ENCODE results near the gene RBM28. TPM values are rescaled to one million over a fixed set of nuclear protein-coding genes. Genes with fewer than 3 reads are reported as not detected.

The RBM28 gene
- total RNA-seq (35.2 TPM), polyA plus RNA-seq (ENCODE audit: insufficient read depth, low read depth, low replicate concordance) (11.5 TPM)
- long read RNA-seq, donor 1, full-length matches to known transcripts = 2 of 2 reads
- long read RNA-seq, donor 1, partial matches to known transcripts = 0 of 2 reads
- long read RNA-seq, donor 1, other reads (novel, unspliced or antisense) = 0 of 2 reads
- long read RNA-seq, donor 2 = 0 reads
- long read RNA-seq, donor 3, full-length matches to known transcripts = 2 of 10 reads
- long read RNA-seq, donor 3, partial matches to known transcripts = 8 of 10 reads
- long read RNA-seq, donor 3, other reads (novel, unspliced or antisense) = 0 of 10 reads
- long read RNA-seq, donor 4 = 0 reads
- long read RNA-seq, donor 5 = 0 reads
- long read RNA-seq, donor 6, full-length matches to known transcripts = 2 of 2 reads
- long read RNA-seq, donor 6, partial matches to known transcripts = 0 of 2 reads
- long read RNA-seq, donor 6, other reads (novel, unspliced or antisense) = 0 of 2 reads
- long read RNA-seq, donor 7, full-length matches to known transcripts = 5 of 12 reads
- long read RNA-seq, donor 7, partial matches to known transcripts = 2 of 12 reads
- long read RNA-seq, donor 7, other reads (novel, unspliced or antisense) = 5 of 12 reads
- long read RNA-seq, donor 8 = 0 reads
- long read RNA-seq, donor 9, full-length matches to known transcripts = 1 of 1 reads
- long read RNA-seq, donor 9, partial matches to known transcripts = 0 of 1 reads
- long read RNA-seq, donor 9, other reads (novel, unspliced or antisense) = 0 of 1 reads
- long read RNA-seq, donor 10, full-length matches to known transcripts = 1 of 1 reads
- long read RNA-seq, donor 10, partial matches to known transcripts = 0 of 1 reads
- long read RNA-seq, donor 10, other reads (novel, unspliced or antisense) = 0 of 1 reads

- H3K4me1 ChIP-seq (ENCODE audit: control insufficient read depth in 2 of 3, insufficient read depth in 2 of 3, low read depth in 1 of 3, low read length in 3 of 3) = peaks cover 0 to 13% (median 0%) of the 10 kb centered on the region in 3 donors
- FAIRE-seq (no peak), DNase-seq (peak; percentile 93 to 97 (median 94))
- no peak for TF ChIP-seq CTCF (IDR thresholded peaks at IDR 0.05; ENCODE audit: borderline replicate concordance, extremely low read depth, insufficient read depth)
- no peaks in the 10 kb centered on the region for H3K27me3 ChIP-seq (ENCODE audit: control insufficient read depth, insufficient read depth, low read length)
- peaks cover 0 to 6% (median 6%) of the 10 kb centered on the region in 3 donors for H3K36me3 ChIP-seq (ENCODE audit: control insufficient read depth in 2 of 3, insufficient read depth in 3 of 3, low read length in 3 of 3)
- H3K27ac ChIP-seq (ENCODE audit: low read depth in 2 of 2, low read length in 2 of 2) = peak within 1 kb of the TSS; percentile 56 to 83
- no peaks in the 10 kb centered on the region for H3K9me3 ChIP-seq (ENCODE audit: control insufficient read depth in 2 of 3, insufficient read depth in 1 of 3, low read length in 3 of 3)
- H3K4me3 ChIP-seq (ENCODE audit: low read length in 3 of 3) = peak within 1 kb of the TSS; percentile 95 to 97 (median 96)
- intact Hi-C loops (cut with DNase I) = no loop called here
- peak within 1 kb of the TSS; percentile 90 to 92 (median 91) for H3K9ac ChIP-seq (ENCODE audit: low read length in 3 of 3)
Measured at GRCh38 chr7:128343554-128344430, at the start of gene RBM28. TSS of gene RBM28 (minus strand) at chr7:128343908. CDS start at chr7:128343793, 115 bp downstream.

DNA sequence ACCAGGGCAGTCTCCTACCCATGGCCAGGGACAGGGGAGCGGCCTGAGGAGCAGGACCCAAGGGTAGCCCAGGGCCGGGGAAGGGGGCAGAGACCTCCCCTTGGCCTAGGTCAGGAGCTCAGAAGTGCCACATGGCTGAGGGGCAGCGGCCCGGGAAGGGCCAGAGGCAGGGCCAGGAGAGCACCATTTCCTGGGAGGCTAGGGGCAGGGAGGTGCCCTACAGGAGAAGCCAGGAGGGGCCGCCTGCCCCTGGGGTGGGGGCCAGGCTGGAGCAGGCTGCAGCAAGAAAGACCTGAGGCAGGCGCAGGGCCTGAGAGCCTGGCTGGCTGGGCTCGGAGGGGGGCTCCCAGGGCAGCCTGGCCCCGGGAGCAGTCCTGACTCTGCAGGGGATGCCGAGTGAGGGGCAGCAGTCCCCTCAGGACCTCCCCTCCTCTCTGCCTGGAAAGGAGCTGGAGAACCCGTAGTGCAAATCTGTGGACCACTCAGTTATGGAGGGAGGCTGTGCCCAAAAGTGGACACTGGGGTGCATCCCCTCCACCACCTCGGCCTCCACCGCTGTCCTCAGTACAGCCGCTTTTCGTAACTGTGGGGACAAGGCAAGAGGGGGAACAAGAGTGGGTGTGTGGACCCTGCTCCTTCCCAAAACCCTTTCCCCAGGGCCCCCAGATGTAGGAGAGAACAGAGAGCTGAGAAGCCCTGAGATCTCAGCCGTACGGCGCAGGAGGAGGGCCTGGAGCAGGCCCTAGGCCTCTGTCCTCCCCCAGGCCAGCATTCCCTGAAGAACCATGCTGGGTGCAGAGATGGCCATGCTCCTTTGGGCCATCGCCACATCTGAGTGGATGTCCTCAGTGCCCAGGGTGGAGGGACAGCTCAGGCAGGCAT lies 49.0 kb upstream of the RBM28 start:
- peaks cover 0 to 2% (median 2%) of the 10 kb centered on the region in 3 donors for H3K36me3 ChIP-seq (ENCODE audit: control insufficient read depth in 2 of 3, insufficient read depth in 3 of 3, low read length in 3 of 3)
- H3K9ac ChIP-seq (ENCODE audit: low read length in 3 of 3) = no peak overlapping the region
- intact Hi-C loops (cut with DNase I) = no loop called here
- FAIRE-seq (no peak), DNase-seq (peak in 1 of 5 donors; percentile 45)
- no peak overlapping the region for H3K4me3 ChIP-seq (ENCODE audit: low read length in 3 of 3)
- H3K4me1 ChIP-seq (ENCODE audit: control insufficient read depth in 2 of 3, insufficient read depth in 2 of 3, low read depth in 1 of 3, low read length in 3 of 3) = peaks cover 0 to 7% (median 0%) of the 10 kb centered on the region in 3 donors
- H3K27me3 ChIP-seq (ENCODE audit: control insufficient read depth, insufficient read depth, low read length) = no peaks in the 10 kb centered on the region
- H3K27ac ChIP-seq (ENCODE audit: low read depth in 2 of 2, low read length in 2 of 2) = no peak overlapping the region
- TF ChIP-seq CTCF (IDR thresholded peaks at IDR 0.05; ENCODE audit: borderline replicate concordance, extremely low read depth, insufficient read depth) = no peak
- no peaks in the 10 kb centered on the region for H3K9me3 ChIP-seq (ENCODE audit: control insufficient read depth in 2 of 3, insufficient read depth in 1 of 3, low read length in 3 of 3)

GRCh38 chr7:128391805-128392204 lies 48.1 kb upstream of the RBM28 start:
- H3K9ac ChIP-seq (ENCODE audit: low read length in 3 of 3) = no peak overlapping the region
- FAIRE-seq = no peak
- no peaks in the 10 kb centered on the region for H3K27me3 ChIP-seq (ENCODE audit: control insufficient read depth, insufficient read depth, low read length)
- H3K4me3 ChIP-seq (ENCODE audit: low read length in 3 of 3) = no peak overlapping the region
- intact Hi-C loops (cut with DNase I) = no loop called here
- H3K9me3 ChIP-seq (ENCODE audit: control insufficient read depth in 2 of 3, insufficient read depth in 1 of 3, low read length in 3 of 3) = no peaks in the 10 kb centered on the region
- peaks cover 0 to 7% (median 0%) of the 10 kb centered on the region in 3 donors for H3K4me1 ChIP-seq (ENCODE audit: control insufficient read depth in 2 of 3, insufficient read depth in 2 of 3, low read depth in 1 of 3, low read length in 3 of 3)
- no peaks in the 10 kb centered on the region for H3K36me3 ChIP-seq (ENCODE audit: control insufficient read depth in 2 of 3, insufficient read depth in 3 of 3, low read length in 3 of 3)
- DNase-seq = peak in 1 of 5 donors; percentile 49
- no peak for TF ChIP-seq CTCF (IDR thresholded peaks at IDR 0.05; ENCODE audit: borderline replicate concordance, extremely low read depth, insufficient read depth)
- no peak overlapping the region for H3K27ac ChIP-seq (ENCODE audit: low read depth in 2 of 2, low read length in 2 of 2)

Measured in kidney (tissue), 22 donors.